Activated T-helper 1 cell treated with anti-CD3 and anti-CD28 coated beads, Interleukin-12 subunit alpha, Interleukin-12 subunit beta, Interleukin-2, Interleukin-4 antibody, amounts not matched to agents 30 ng/mL and 10 ng/mL and 1 ng/mL, durations not matched to agents 14 hours and 24 hours and 36 hours (primary cell): Measurements from ENCODE around the gene FCHO1. TPM values are rescaled to one million over a fixed set of nuclear protein-coding genes. Genes with fewer than 3 reads are reported as not detected.
A peak's percentile ranks its signal among the peaks of the same experiment; 100 is the strongest.

Experiments
- DNase-seq: peaks from one replicate; pipeline ENCODE4 v3.0.0; 2021; ENCODE audit warnings: low spot score
- H3K27ac Mint-ChIP-seq: one replicate; pipeline ENCODE4 v1.8.0; 2021; ENCODE audit warnings: mild to moderate bottlenecking, mixed read lengths
- H3K27me3 Mint-ChIP-seq: one replicate; pipeline ENCODE4 v1.8.0; 2022; ENCODE audit warnings: mild to moderate bottlenecking, moderate library complexity, mixed read lengths; ENCODE audit not compliant: insufficient read depth
- H3K36me3 Mint-ChIP-seq: one replicate; pipeline ENCODE4 v1.8.0; 2021; ENCODE audit warnings: low read depth, mixed read lengths
- H3K4me1 Mint-ChIP-seq: one replicate; pipeline ENCODE4 v1.8.0; 2021; ENCODE audit warnings: low read depth, mixed read lengths
- H3K4me3 Mint-ChIP-seq: one replicate; pipeline ENCODE4 v1.8.0; 2021; ENCODE audit warnings: mild to moderate bottlenecking, moderate library complexity, mixed read lengths
- H3K9me3 Mint-ChIP-seq: one replicate; pipeline ENCODE4 v1.8.0; 2021; ENCODE audit warnings: mixed read lengths
- intact Hi-C: fragments of 100-400 bp; cut with micrococcal nuclease; formaldehyde crosslinking; loops from one replicate; pipeline ENCODE4 v1.15.1; 2024
- total RNA-seq: library from RNA; stranded (reverse); gene quantifications from 2 replicates; pipeline ENCODE4 v1.2.3, GENCODE V29; 2022

The FCHO1 gene
- 88.6 and 93.6 TPM in 2 replicates for total RNA-seq

DNA sequence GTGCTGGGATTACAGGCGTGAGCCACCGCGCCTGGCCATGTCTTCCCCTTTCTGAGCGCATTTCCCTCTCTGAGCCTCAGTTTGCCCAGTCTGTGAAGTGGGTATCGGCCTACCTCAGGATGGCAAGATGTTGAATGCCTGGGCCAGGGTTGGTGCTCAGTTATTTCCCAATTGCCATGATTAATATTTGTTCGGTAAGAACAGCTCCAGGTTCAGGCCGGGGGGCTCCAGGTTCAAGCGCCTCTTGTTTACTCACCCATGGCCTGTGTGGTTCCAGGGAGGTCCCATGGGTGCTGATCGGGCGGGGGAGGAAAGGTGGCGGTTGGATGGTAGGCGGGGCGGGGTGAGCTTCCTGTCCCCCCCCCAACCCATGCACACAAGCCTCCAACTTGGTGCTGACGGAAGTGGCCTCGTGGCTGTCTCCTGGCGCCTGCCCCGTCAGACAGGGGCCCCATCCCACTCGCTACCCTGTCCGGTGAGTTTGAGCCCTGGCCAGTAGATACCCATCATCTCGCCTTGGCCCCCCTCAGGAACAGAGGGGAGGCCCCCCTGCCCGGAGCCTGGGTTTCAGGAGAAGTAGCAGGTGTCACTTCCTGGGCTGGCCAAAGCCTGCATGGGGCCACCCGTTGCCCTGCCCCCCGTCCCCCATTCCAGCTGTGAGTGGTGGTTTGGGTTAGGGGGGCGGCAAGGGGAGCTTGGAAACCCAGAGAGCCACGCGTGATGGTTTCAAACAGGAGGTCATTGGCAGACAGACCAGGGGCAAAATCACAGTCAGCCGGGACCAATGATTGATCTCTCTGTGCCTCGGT is at the start of gene FCHO1:
FCHO1 (plus strand) TSS at position 375 of the 809 bp plus-strand sequence. CDS start 3,688 bp downstream, outside the sequence.
- peak within 1 kb of the TSS; percentile 97 for H3K4me3 Mint-ChIP-seq
- peak within 1 kb of the TSS; percentile 99 for H3K27ac Mint-ChIP-seq
- peaks cover 69% of the 10 kb centered on the region for H3K4me1 Mint-ChIP-seq
- H3K36me3 Mint-ChIP-seq = peaks cover 30% of the 10 kb centered on the region
- intact Hi-C loops = loop anchor here (1.0 to 5.0 kb wide), 3 partner anchors 32 to 214 kb away; partner anchors contain the start of gene MAP1S
- DNase-seq = peak; percentile 81
- H3K9me3 Mint-ChIP-seq = no peaks in the 10 kb centered on the region
- no peaks in the 10 kb centered on the region for H3K27me3 Mint-ChIP-seq

DNA sequence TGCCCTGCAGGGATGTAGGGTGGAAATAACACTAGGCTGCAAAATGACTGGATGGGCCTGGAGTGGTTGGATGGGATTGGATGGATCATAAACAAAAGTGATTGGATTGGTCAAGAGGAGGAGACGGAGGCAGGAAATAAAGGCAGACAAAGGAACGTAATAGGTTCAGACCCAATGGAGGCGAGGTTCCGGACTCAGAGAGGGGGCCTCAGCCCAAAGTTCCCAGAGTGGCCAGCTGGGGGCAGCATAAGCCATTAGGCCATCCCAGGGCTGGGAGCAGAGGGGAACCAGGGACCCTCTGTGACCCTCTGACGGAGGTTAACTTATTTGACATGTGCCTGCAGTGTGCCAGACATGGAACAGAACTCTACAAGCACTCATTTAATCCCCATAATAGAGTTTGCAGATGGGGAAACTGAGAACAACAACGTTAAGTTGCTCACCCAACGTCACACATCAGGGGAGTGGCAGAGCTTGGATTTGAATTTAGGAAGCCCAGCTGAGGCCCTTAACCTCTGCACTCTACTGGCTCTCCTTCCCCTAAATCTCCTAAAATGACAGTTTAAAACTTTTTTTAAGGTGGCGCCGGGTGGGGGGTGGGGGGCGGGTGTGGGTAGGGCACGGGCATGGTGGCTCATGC is 47.3 kb upstream of the FCHO1 start:
- no peaks in the 10 kb centered on the region for H3K36me3 Mint-ChIP-seq
- H3K27me3 Mint-ChIP-seq = peaks cover 2% of the 10 kb centered on the region
- no peaks in the 10 kb centered on the region for H3K4me1 Mint-ChIP-seq
- intact Hi-C loops = loop anchor here (1.0 to 2.0 kb wide), 4 partner anchors 62 to 151 kb away; no protein-coding TSS in a partner anchor
- no peak overlapping the region for H3K4me3 Mint-ChIP-seq
- H3K27ac Mint-ChIP-seq = no peak overlapping the region
- DNase-seq = peak; percentile 50
- no peaks in the 10 kb centered on the region for H3K9me3 Mint-ChIP-seq

DNA sequence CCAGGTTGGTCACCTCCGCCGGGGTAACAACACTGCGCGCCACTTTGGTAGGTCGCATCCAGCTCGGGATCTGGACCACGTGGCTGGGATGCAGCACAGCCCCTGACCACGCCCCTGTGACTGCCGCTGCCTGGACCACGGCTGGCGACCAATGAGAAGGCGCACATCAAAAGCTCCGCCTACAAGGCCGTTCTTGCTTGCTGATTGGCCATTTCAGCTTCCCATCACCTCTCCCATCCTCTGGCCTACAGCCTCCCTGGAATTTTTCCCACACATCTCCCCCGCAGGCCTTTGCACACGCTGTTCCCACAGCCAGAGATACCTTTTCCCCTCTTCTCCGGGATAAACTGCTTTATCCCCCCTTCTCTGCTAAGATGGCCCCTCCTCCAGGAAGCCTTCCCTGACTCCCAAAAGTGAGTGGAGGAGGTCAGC is 44.5 kb upstream of the FCHO1 start:
- H3K27ac Mint-ChIP-seq = no peak overlapping the region
- intact Hi-C loops = no loop called here

DNA sequence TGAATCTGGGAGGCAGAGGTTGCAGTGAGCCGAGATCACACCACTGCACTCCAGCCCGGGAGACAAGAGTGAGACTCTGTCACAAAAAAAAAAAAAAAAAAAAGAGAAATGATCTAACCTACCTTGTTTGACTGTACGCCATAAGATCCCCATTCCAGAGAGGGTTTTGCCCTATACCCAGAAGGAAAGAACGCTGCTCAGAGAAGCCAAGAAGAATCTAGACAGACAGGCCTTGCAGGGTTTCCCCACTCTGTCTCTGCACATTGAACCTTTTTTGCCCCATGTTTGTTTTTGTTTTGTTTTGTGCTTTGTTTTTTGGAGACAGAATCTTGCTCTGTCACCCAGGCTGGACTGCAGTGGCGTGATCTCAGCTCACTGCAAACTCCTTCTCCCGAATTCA is 39.4 kb upstream of the FCHO1 start:
- Mint-ChIP-seq H3K4me3 (no peak overlapping the region), H3K36me3 (no peaks in the 10 kb centered on the region), H3K9me3 (no peaks in the 10 kb centered on the region), H3K27ac (no peak overlapping the region), H3K27me3 (peaks cover 2% of the 10 kb centered on the region), H3K4me1 (no peaks in the 10 kb centered on the region)
- intact Hi-C loops = no loop called here
- no peak for DNase-seq

More for the DNA sequence above, 44.5 kb upstream of the FCHO1 start:
- Mint-ChIP-seq H3K36me3 (no peaks in the 10 kb centered on the region), H3K4me3 (no peak overlapping the region), H3K9me3 (no peaks in the 10 kb centered on the region), H3K27me3 (no peaks in the 10 kb centered on the region), H3K4me1 (no peaks in the 10 kb centered on the region)
- DNase-seq = no peak

DNA sequence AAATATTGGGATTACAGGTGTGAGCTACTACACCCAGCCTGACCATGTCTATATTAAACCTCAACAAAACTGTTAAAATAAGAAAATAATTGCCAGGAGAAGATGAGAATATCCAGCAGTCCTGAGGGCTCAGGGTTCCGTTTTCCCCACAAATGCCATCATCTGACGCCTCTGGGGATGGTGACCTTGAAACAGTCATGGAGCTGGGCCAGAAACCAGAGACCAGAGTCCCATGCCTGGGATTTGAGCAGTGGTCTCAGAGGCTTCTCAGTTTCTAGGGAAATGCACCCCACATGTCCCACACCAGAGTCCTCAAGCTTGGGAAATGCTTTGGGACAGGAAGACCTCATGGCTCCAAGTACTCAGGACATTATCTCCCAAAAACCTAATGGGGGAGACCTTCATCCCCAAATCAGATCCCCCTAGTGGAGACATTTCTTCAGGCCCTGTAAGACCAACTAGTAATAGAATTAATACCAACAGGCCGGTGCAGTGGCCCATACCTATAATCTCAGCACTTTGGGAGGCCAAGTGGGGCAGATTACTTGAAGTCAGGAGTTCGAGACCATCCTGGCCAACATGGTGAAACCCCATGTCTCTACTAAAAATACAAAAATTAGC is 34.9 kb upstream of the FCHO1 start:
- Mint-ChIP-seq H3K27ac (no peak overlapping the region), H3K27me3 (peaks cover 2% of the 10 kb centered on the region), H3K9me3 (no peaks in the 10 kb centered on the region), H3K4me1 (peaks cover 32% of the 10 kb centered on the region), H3K36me3 (peaks cover 7% of the 10 kb centered on the region), H3K4me3 (no peak overlapping the region)
- intact Hi-C loops = no loop called here
- DNase-seq = no peak

- intact Hi-C loops = loop anchor here (1.0 to 2.0 kb wide), 2 partner anchors 66 to 163 kb away; partner anchors contain the start of gene COLGALT1
- Mint-ChIP-seq H3K4me3 (peak overlapping the region; percentile 87), H3K27me3 (peaks cover 2% of the 10 kb centered on the region), H3K36me3 (peaks cover 7% of the 10 kb centered on the region), H3K4me1 (peaks cover 43% of the 10 kb centered on the region), H3K9me3 (no peaks in the 10 kb centered on the region), H3K27ac (peak overlapping the region; percentile 89)
- DNase-seq = no peak
These were observed 32.7 kb upstream of the FCHO1 start for GRCh38 chr19:17718550-17718946.

- Mint-ChIP-seq H3K4me1 (peaks cover 43% of the 10 kb centered on the region), H3K9me3 (no peaks in the 10 kb centered on the region), H3K27me3 (peaks cover 2% of the 10 kb centered on the region), H3K4me3 (peak within 1 kb of the TSS; percentile 91), H3K36me3 (peaks cover 7% of the 10 kb centered on the region), H3K27ac (peak within 1 kb of the TSS; percentile 89)
- intact Hi-C loops = loop anchor here (1.0 to 2.0 kb wide), 5 partner anchors 28 to 164 kb away; partner anchors contain the start of genes COLGALT1, FCHO1 and RPL18A
- peak; percentile 66 for DNase-seq
These were observed 32.1 kb upstream of the FCHO1 start, which contains the start of gene MAP1S for GRCh38 chr19:17718947-17719711. TSS of gene MAP1S (plus strand) at chr19:17719480. CDS start at chr19:17719503, 23 bp downstream.

- H3K4me3 Mint-ChIP-seq = peak overlapping the region; percentile 91
- peak; percentile 14 for DNase-seq
- peaks cover 43% of the 10 kb centered on the region for H3K4me1 Mint-ChIP-seq
- H3K27ac Mint-ChIP-seq = peak overlapping the region; percentile 61
- intact Hi-C loops = loop anchor here (1.0 to 2.0 kb wide), 4 partner anchors 27 to 139 kb away; partner anchors contain the start of genes FCHO1 and RPL18A
- H3K36me3 Mint-ChIP-seq = peaks cover 12% of the 10 kb centered on the region
- no peaks in the 10 kb centered on the region for H3K9me3 Mint-ChIP-seq
- peaks cover 2% of the 10 kb centered on the region for H3K27me3 Mint-ChIP-seq
These were observed 31.4 kb upstream of the FCHO1 start for GRCh38 chr19:17719730-17720400.

DNA sequence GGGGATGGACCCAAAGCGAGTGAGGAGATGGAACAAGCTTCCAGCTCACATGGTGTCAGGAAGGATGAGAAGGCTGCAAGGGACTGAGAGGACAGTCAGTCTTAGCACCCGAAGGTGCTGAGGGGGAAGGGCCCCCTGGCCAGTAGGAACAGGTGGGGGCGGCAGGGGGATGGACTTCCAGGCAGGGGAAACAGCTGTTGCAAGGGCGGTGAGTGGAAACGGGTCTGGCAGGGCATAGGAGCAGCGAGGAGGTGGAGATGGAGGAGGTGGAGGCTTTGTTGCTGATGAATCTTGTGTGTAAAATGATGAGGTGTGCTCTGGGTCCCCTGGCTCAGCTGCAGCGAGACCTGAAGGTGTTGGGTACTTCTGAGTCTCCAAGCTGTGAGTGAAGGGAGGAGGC is 30.8 kb upstream of the FCHO1 start:
- Mint-ChIP-seq H3K9me3 (no peaks in the 10 kb centered on the region), H3K4me3 (peak overlapping the region; percentile 91), H3K4me1 (peaks cover 43% of the 10 kb centered on the region), H3K27me3 (peaks cover 2% of the 10 kb centered on the region), H3K27ac (peak overlapping the region; percentile 61), H3K36me3 (peaks cover 15% of the 10 kb centered on the region)
- DNase-seq = no peak
- intact Hi-C loops = no loop called here

- Mint-ChIP-seq H3K4me3 (peak overlapping the region; percentile 91), H3K36me3 (peaks cover 15% of the 10 kb centered on the region), H3K27me3 (no peaks in the 10 kb centered on the region), H3K4me1 (peaks cover 43% of the 10 kb centered on the region), H3K27ac (peak overlapping the region; percentile 10), H3K9me3 (no peaks in the 10 kb centered on the region)
- intact Hi-C loops = no loop called here
- no peak for DNase-seq
These were observed 30.1 kb upstream of the FCHO1 start for GRCh38 chr19:17721111-17721628.

- DNase-seq = no peak
- Mint-ChIP-seq H3K36me3 (peaks cover 15% of the 10 kb centered on the region), H3K4me1 (peaks cover 43% of the 10 kb centered on the region), H3K27ac (peak overlapping the region; percentile 10), H3K9me3 (no peaks in the 10 kb centered on the region), H3K4me3 (peak overlapping the region; percentile 91), H3K27me3 (no peaks in the 10 kb centered on the region)
- intact Hi-C loops = no loop called here
These were observed 29.5 kb upstream of the FCHO1 start for GRCh38 chr19:17721821-17722220.
